NCI-H1048 (cell line): ENCODE measurements around the gene WSCD1.

Experiments used
- DNase-seq: peaks from one replicate; lab custom pipeline; 2025; lab: John Stamatoyannopoulos, UW

The WSCD1 gene

GRCh38 chr17:6160232-6160555 lies 90.0 kb downstream of the WSCD1 start:
- no peak for DNase-seq

GRCh38 chr17:6160911-6161855 lies 91.0 kb downstream of the WSCD1 start:
- no peak for DNase-seq

- DNase-seq: no peak
Measured at GRCh38 chr17:6162216-6162615, 92.0 kb downstream of the WSCD1 start.

GRCh38 chr17:6162892-6163291 lies 92.7 kb downstream of the WSCD1 start:
- DNase-seq: no peak

GRCh38 chr17:6163612-6164333 lies 93.6 kb downstream of the WSCD1 start:
- DNase-seq: no peak

- DNase-seq: no peak
Measured at GRCh38 chr17:6164996-6165395, 94.8 kb downstream of the WSCD1 start.

- no peak for DNase-seq
Measured at GRCh38 chr17:6165806-6166205, 95.6 kb downstream of the WSCD1 start.

GRCh38 chr17:6166492-6167179 lies 96.5 kb downstream of the WSCD1 start:
- no peak for DNase-seq

- no peak for DNase-seq
Measured at GRCh38 chr17:6168296-6168695, 98.1 kb downstream of the WSCD1 start.

- DNase-seq: no peak
Measured at GRCh38 chr17:6170349-6170748, 100.2 kb downstream of the WSCD1 start.

- DNase-seq: no peak
Measured at GRCh38 chr17:6172642-6173330, 102.6 kb downstream of the WSCD1 start.

- DNase-seq: no peak
Measured at GRCh38 chr17:6173653-6174052, 103.5 kb downstream of the WSCD1 start.
